Adrenal gland (tissue), 12 donors: ENCODE results near the gene ITPK1. TPM values are rescaled to one million over a fixed set of nuclear protein-coding genes. Genes with fewer than 3 reads are reported as not detected.
A peak's percentile ranks its signal among the peaks of the same experiment; 100 is the strongest.

Experiments
- DNase-seq, 7 donors: peaks; one replicate each; pipeline ENCODE4 v3.0.0-alpha.2; 2019 to 2020
- H3K27ac ChIP-seq, 5 donors: fragments of 200-600 bp; sonication (generic) in 4 of 5; 1 replicate in 3 of 5; 2 replicates in 2 of 5; pipeline versions ENCODE4 v1.5.1 to v1.8.0; 2016 to 2020; ENCODE audit warnings: mild to moderate bottlenecking in 1 of 5
- H3K27me3 ChIP-seq: fragments of 200-600 bp; 2 replicates; pipeline ENCODE4 v1.8.0; 2021
- H3K36me3 ChIP-seq, 2 donors: fragments of 200-600 bp; replicated peaks in 1 of 2; 1 replicate in 1 of 2; 2 replicates in 1 of 2; pipeline versions ENCODE4 v1.5.1 to v1.8.0; 2018 to 2022
- H3K4me1 ChIP-seq, 2 donors: fragments of 200-600 bp; replicated peaks in 1 of 2; 1 replicate in 1 of 2; 2 replicates in 1 of 2; pipeline versions ENCODE4 v1.5.1 to v1.8.0; 2018 to 2021
- H3K4me3 ChIP-seq, 4 donors: fragments of 200-600 bp; sonication (generic) in 3 of 4; one replicate each; pipeline ENCODE4 v1.5.1; 2016 to 2018
- H3K9me3 ChIP-seq, 3 donors: fragments of 200-600 bp; sonication (generic) in 1 of 3; replicated peaks in 1 of 3; 1 replicate in 2 of 3; 2 replicates in 1 of 3; pipeline versions ENCODE4 v1.5.1 to v1.8.0; 2016 to 2021
- POLR2A ChIP-seq, 2 donors: fragments of 450-650 bp; IDR thresholded peaks; one replicate each; pipeline ENCODE4 v1.6.1; 2017; ENCODE audit warnings: antibody characterized with exemption in 2 of 2, mild to moderate bottlenecking in 2 of 2, moderate library complexity in 1 of 2
- WGBS, 4 donors: extraction: QIAGEN DNeasy Blood & Tissue Kit in 2 of 4; methylation state at CpG; one replicate each; pipeline versions ENCODE4 v1.1.5 to v1.1.7; 2013 to 2017; 5-methylcytosine and 5-hydroxymethylcytosine counted together
- intact Hi-C, 2 donors: fragments of 100-400 bp; cut with DNase I; formaldehyde crosslinking; loops; one replicate each; pipeline versions ENCODE4 v1.14.1 to v1.15.0; 2022 to 2023
- polyA plus RNA-seq, 3 donors: library from polyadenylated mRNA; stranded (reverse); fragments of 200-250 nt in 2 of 3; fragments of 350-450 nt in 1 of 3; fragmentation: Illumina TruSeq in 1 of 3; extraction: RNeasy Lipid Tissue Mini Kit (QIAGEN cat#74804) in 1 of 3; gene quantifications; one replicate each; pipeline ENCODE4 v1.2.3, GENCODE V29; 2013 to 2014
- total RNA-seq, 9 donors: library from RNA; depleted of rRNA in 4 of 9; stranded (reverse); fragments of >200 nt in 4 of 9; fragments of 120-200 nt in 1 of 9; fragmentation: NEBNext Ultra II Directional in 1 of 9; extraction: Animal tissue kit (Norgen Biotek cat#: 25700) in 1 of 9; gene quantifications; one replicate each; pipeline versions ENCODE4 v1.1.0 to v1.2.4, GENCODE V29; 2013 to 2023
- TF ChIP-seq, protein P1 (sequence below), 6 experiments: fragments of 450-650 bp in 4 of 6; fragments of 200-600 bp in 2 of 6; sonication (generic) in 1 of 6; IDR thresholded peaks; 1 replicate in 5 of 6; 2 replicates in 1 of 6; pipeline versions ENCODE4 v1.5.1 to v1.8.0; 2016 to 2021; ENCODE audit warnings: antibody characterized with exemption in 6 of 6, mild to moderate bottlenecking in 2 of 6, moderate library complexity in 1 of 6
- donor health status: healthy with polysubstance abuse.
- donor health status: Bipolar disorder and iron deficiency.
- donor health status: DM: yes; HTN: yes; CAD: no.
- donor health status: DM: no; HTN: no; CAD: no.
- donor health status: DM: no; HTN: no; CAD: no.
- donor health status: DM: yes; HTN: yes; CAD: no.

Gene ITPK1
- total and polyA plus RNA-seq, 12 donors = 28.1 to 182 (median 49.2) TPM

GRCh38 chr14:92917041-92917940 is 198.4 kb downstream of the ITPK1 start:
- DNase-seq = peak in 1 of 7 donors; percentile 86
- no peaks in the 10 kb centered on the region for H3K9me3 ChIP-seq
- no peaks in the 10 kb centered on the region for H3K4me1 ChIP-seq
- H3K27me3 ChIP-seq = no peaks in the 10 kb centered on the region
- 70 to 79% (median 75%) methylated on average over 12 to 14 of the region's 14 CpGs for WGBS, 4 donors
- TF ChIP-seq POLR2A (IDR thresholded peaks at IDR 0.05) = no peak
- TF ChIP-seq, protein P1, sequence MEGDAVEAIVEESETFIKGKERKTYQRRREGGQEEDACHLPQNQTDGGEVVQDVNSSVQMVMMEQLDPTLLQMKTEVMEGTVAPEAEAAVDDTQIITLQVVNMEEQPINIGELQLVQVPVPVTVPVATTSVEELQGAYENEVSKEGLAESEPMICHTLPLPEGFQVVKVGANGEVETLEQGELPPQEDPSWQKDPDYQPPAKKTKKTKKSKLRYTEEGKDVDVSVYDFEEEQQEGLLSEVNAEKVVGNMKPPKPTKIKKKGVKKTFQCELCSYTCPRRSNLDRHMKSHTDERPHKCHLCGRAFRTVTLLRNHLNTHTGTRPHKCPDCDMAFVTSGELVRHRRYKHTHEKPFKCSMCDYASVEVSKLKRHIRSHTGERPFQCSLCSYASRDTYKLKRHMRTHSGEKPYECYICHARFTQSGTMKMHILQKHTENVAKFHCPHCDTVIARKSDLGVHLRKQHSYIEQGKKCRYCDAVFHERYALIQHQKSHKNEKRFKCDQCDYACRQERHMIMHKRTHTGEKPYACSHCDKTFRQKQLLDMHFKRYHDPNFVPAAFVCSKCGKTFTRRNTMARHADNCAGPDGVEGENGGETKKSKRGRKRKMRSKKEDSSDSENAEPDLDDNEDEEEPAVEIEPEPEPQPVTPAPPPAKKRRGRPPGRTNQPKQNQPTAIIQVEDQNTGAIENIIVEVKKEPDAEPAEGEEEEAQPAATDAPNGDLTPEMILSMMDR (IDR thresholded peaks at IDR 0.05) = no peak
- intact Hi-C loops = no loop called here
- no peak overlapping the region for H3K4me3 ChIP-seq
- no peaks in the 10 kb centered on the region for H3K36me3 ChIP-seq
- no peak overlapping the region for H3K27ac ChIP-seq

DNA sequence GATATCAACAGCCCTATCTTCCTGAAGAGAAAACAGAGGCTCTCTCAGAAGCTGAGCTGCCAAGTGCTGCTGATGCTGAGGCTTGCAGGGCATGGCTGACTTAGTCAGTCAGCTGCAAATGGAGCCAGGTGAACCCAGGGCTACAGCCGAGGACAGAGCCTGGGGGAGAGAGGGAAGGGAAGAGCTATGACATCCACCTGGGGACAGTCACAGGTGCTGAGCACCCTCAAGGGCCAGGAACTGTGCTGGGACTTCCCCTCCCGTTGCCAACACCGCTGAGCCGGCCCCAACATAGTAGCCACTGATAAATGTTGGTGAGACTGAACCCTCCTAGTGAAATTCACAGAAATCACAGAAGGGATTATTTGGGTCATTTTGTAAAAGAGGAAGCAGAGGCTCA is 199.5 kb downstream of the ITPK1 start:
- H3K4me3 ChIP-seq = no peak overlapping the region
- peak overlapping the region in 1 of 5 donors; percentile 8 for H3K27ac ChIP-seq
- TF ChIP-seq, protein P1 (IDR thresholded peaks at IDR 0.05) = no peak
- no peak for TF ChIP-seq POLR2A (IDR thresholded peaks at IDR 0.05)
- no peaks in the 10 kb centered on the region for H3K27me3 ChIP-seq
- DNase-seq = no peak
- no peaks in the 10 kb centered on the region for H3K9me3 ChIP-seq
- no peaks in the 10 kb centered on the region for H3K36me3 ChIP-seq
- H3K4me1 ChIP-seq = no peaks in the 10 kb centered on the region
- intact Hi-C loops = no loop called here
- 62 to 77% (median 73%) methylated on average over 4 of the region's 4 CpGs for WGBS, 4 donors

DNA sequence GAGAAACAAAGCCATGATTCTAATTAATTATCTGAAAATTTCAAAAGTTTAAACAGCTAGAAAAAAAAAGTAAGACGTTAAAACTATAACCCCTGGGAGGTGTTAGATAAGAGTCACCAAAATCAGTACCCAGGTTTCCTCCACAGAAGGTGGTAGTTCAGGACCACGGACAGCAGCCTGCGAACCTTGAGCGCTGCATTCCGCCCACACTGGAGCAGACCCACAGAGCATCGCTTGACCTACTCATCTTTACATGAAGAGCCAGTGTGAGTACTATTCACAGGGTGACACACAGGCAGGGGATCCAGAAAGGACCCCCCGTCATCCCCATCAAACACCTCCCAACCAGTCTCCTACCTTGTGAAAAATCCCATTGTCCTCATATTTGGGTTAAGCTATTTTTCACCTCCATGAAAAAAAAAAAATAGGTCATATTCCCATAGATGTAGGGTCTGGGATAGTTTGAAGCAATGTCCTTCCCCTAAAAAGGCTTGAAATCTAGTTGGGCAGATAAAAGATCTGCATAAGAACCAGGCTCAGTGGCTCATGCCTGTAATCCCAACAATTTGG is 201.6 kb downstream of the ITPK1 start:
- TF ChIP-seq, protein P1 (IDR thresholded peaks at IDR 0.05) = no peak
- no peak for TF ChIP-seq POLR2A (IDR thresholded peaks at IDR 0.05)
- Histone ChIP-seq H3K36me3 (no peaks in the 10 kb centered on the region), H3K4me1 (no peaks in the 10 kb centered on the region), H3K27me3 (no peaks in the 10 kb centered on the region), H3K9me3 (no peaks in the 10 kb centered on the region), H3K27ac (no peak overlapping the region), H3K4me3 (no peak overlapping the region)
- peak in 4 of 7 donors; percentile 25 to 55 (median 36) for DNase-seq
- WGBS, 4 donors = 5 to 12% (median 10%) methylated on average over 7 of the region's 7 CpGs
- intact Hi-C loops = no loop called here

DNA sequence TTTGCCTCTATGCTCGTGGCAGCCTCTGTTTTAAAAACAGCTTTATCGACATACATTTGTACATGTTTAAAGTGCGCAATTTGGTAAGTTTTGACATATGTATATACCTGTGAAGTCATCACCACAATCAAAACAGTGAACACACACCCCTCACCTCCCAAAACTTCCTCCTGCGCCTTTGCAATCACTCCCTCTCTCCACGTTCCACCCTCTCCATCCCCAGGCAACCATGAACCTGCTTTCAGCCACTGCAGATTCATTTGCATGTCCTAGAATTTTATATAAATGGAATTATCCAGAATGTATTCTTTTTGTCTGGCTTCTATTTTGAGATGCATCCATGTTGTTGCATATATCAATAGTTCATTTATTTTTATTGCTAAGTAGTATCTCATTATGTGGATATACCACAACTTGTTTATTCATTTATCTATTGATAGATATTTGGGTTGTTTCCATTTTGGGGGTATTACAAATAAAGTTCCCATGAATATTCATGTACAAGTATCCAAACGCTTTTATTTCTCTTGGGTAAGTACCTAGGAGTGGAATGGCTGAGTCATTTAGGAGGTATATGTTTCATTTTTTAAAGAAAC is 208.3 kb downstream of the ITPK1 start:
- no peaks in the 10 kb centered on the region for H3K4me1 ChIP-seq
- H3K4me3 ChIP-seq = no peak overlapping the region
- H3K9me3 ChIP-seq = no peaks in the 10 kb centered on the region
- H3K27me3 ChIP-seq = peaks cover 9% of the 10 kb centered on the region
- WGBS, 4 donors = 69 to 77% (median 72%) methylated on average over 6 of the region's 6 CpGs
- intact Hi-C loops = no loop called here
- H3K27ac ChIP-seq = no peak overlapping the region
- H3K36me3 ChIP-seq = no peaks in the 10 kb centered on the region
- no peak for DNase-seq
- TF ChIP-seq, protein P1 (IDR thresholded peaks at IDR 0.05) = no peak
- no peak for TF ChIP-seq POLR2A (IDR thresholded peaks at IDR 0.05)
